Left lung (tissue), 10 donors: ENCODE measurements around the gene PDK3. TPM values are rescaled to one million over a fixed set of nuclear protein-coding genes. Genes with fewer than 3 reads are reported as not detected.

ENCODE experiments used
- ATAC-seq: fragments of 200-7000 bp; cut with Tn5 transposase; one replicate; pipeline ENCODE4 v1.9.1; 2020; ENCODE audit warnings: moderate library complexity
- DNase-seq, 4 donors: peaks; one replicate each; pipeline ENCODE4 v3.0.0-alpha.2; 2013 to 2020
- H3K27ac ChIP-seq, 2 donors: fragments of 200-600 bp; sonication (generic) in 1 of 2; one replicate each; pipeline versions ENCODE4 v1.5.0 to v1.8.0; 2020 to 2021
- H3K27me3 ChIP-seq, 2 donors: fragments of 200-600 bp; sonication (generic) in 1 of 2; one replicate each; pipeline versions ENCODE4 v1.5.0 to v1.8.0; 2020 to 2021
- H3K36me3 ChIP-seq, 2 donors: fragments of 200-600 bp; sonication (generic) in 1 of 2; one replicate each; pipeline versions ENCODE4 v1.5.0 to v1.8.0; 2020 to 2021
- H3K4me1 ChIP-seq, 2 donors: fragments of 200-600 bp; one replicate each; pipeline ENCODE4 v1.8.0; 2021
- H3K4me3 ChIP-seq, 2 donors: fragments of 200-600 bp; sonication (generic) in 1 of 2; one replicate each; pipeline versions ENCODE4 v1.5.0 to v1.8.0; 2020 to 2021; ENCODE audit warnings: mild to moderate bottlenecking in 1 of 2
- H3K9me3 ChIP-seq, 2 donors: fragments of 200-600 bp; sonication (generic) in 1 of 2; one replicate each; pipeline versions ENCODE4 v1.5.0 to v1.8.0; 2020 to 2021
- intact Hi-C, 2 donors: fragments of 100-400 bp; cut with DNase I; formaldehyde crosslinking; loops; one replicate each; pipeline versions ENCODE4 v1.11.2 to v1.14.2; 2022
- polyA plus RNA-seq, 6 donors: library from polyadenylated mRNA; unstranded; fragments of 120-200 nt; gene quantifications; one replicate each; pipeline ENCODE4 v1.2.1, GENCODE V29; 2013; ENCODE audit not compliant: insufficient read length in 6 of 6
- total RNA-seq, 2 donors: library from RNA; stranded (reverse); fragmentation: NEBNext Ultra II Directional; extraction: Animal tissue kit (Norgen Biotek cat#: 25700); gene quantifications; one replicate each; pipeline ENCODE4 v1.2.1, GENCODE V29; 2021
- TF ChIP-seq, protein P1 (sequence below), 2 donors: fragments of 200-600 bp; sonication (generic) in 1 of 2; IDR thresholded peaks; one replicate each; pipeline versions ENCODE4 v1.5.0 to v1.8.0; 2021; ENCODE audit warnings: antibody characterized with exemption in 2 of 2
- donor health status: DM: no; HTN: yes; CAD: no.
- donor health status: DM: no; HTN: no; CAD: no.

The PDK3 gene
- total and polyA plus RNA-seq, 8 donors, result 5.0 to 21.2 (median 7.1) TPM

DNA sequence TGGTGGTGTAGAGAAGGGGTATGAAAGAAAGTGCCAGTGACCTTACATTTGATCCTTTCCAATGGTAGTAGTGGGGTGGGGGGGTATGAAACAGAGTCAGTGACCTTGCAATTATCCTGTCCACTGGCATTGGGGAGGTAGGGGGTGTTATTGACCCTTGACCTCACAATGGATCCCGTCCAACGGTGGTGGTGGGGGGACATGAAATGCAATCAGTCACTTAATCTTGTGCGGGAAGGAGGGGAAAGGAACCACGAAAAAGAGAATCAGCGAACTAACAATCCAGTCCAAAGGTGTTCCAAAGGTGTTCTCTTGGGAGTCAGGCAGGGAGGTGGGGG, 619 bp upstream of the PDK3 start:
- no peak for ATAC-seq
- DNase-seq, result peak in 1 of 4 donors; percentile 3
- no peaks in the 10 kb centered on the region for H3K36me3 ChIP-seq
- H3K9me3 ChIP-seq, result no peaks in the 10 kb centered on the region
- H3K4me3 ChIP-seq, result peak overlapping the region; percentile 45 to 60
- intact Hi-C loops, result no loop called here
- H3K27me3 ChIP-seq, result no peaks in the 10 kb centered on the region
- H3K4me1 ChIP-seq, result peaks cover 0 to 24% of the 10 kb centered on the region in 2 donors
- TF ChIP-seq, protein P1, sequence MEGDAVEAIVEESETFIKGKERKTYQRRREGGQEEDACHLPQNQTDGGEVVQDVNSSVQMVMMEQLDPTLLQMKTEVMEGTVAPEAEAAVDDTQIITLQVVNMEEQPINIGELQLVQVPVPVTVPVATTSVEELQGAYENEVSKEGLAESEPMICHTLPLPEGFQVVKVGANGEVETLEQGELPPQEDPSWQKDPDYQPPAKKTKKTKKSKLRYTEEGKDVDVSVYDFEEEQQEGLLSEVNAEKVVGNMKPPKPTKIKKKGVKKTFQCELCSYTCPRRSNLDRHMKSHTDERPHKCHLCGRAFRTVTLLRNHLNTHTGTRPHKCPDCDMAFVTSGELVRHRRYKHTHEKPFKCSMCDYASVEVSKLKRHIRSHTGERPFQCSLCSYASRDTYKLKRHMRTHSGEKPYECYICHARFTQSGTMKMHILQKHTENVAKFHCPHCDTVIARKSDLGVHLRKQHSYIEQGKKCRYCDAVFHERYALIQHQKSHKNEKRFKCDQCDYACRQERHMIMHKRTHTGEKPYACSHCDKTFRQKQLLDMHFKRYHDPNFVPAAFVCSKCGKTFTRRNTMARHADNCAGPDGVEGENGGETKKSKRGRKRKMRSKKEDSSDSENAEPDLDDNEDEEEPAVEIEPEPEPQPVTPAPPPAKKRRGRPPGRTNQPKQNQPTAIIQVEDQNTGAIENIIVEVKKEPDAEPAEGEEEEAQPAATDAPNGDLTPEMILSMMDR (IDR thresholded peaks at IDR 0.05), result no peak
- peak overlapping the region; percentile 65 to 88 for H3K27ac ChIP-seq

DNA sequence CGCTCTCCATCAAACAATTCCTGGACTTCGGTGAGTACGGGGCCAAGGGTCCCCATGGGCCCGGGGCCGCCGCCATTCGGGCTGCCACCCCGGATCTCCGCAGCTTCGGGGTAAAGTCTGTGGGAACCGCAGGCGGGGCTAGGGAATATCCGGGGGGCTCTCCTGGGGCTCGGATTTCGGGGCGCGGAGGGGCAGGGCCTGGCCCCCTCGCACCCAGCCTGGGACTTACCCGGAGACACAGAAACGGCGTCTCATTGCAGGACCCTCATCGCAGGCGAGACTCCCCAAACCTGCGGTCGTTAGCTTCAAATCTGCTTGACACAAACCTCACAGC, 413 bp downstream of the PDK3 start:
- peaks cover 0 to 24% of the 10 kb centered on the region in 2 donors for H3K4me1 ChIP-seq
- no peaks in the 10 kb centered on the region for H3K9me3 ChIP-seq
- DNase-seq (no peak), ATAC-seq (no peak)
- H3K4me3 ChIP-seq, result peak overlapping the region; percentile 45 to 60
- TF ChIP-seq, protein P1 (IDR thresholded peaks at IDR 0.05), result no peak
- no peaks in the 10 kb centered on the region for H3K36me3 ChIP-seq
- peak overlapping the region; percentile 71 to 88 for H3K27ac ChIP-seq
- H3K27me3 ChIP-seq, result no peaks in the 10 kb centered on the region
- intact Hi-C loops, result no loop called here

DNA sequence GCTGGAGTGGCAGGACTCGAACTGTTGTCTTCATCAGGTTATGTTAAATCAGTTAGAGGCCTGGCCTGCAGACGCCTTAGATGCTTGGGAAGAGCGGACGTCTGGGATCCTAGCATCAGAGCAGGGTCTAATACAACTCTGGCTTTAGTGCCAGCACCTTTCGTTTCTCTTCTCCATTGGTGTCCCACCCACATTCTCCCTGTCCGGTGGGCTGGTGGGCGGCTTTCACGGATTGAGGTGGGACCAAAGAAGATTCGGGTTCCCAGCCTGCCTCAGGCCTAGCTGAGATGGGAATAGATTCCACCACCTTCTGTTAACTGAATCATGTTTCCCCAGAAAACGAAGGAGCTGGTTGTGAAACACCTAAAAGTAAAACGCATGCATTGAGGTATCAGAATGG, 939 bp downstream of the PDK3 start:
- TF ChIP-seq, protein P1 (IDR thresholded peaks at IDR 0.05), result no peak
- Histone ChIP-seq H3K36me3 (no peaks in the 10 kb centered on the region), H3K9me3 (no peaks in the 10 kb centered on the region), H3K4me3 (peak overlapping the region; percentile 45 to 60), H3K27ac (peak overlapping the region in 1 of 2 donors; percentile 88), H3K27me3 (no peaks in the 10 kb centered on the region), H3K4me1 (peaks cover 0 to 24% of the 10 kb centered on the region in 2 donors)
- intact Hi-C loops, result no loop called here
- DNase-seq, result no peak
- ATAC-seq, result no peak

DNA sequence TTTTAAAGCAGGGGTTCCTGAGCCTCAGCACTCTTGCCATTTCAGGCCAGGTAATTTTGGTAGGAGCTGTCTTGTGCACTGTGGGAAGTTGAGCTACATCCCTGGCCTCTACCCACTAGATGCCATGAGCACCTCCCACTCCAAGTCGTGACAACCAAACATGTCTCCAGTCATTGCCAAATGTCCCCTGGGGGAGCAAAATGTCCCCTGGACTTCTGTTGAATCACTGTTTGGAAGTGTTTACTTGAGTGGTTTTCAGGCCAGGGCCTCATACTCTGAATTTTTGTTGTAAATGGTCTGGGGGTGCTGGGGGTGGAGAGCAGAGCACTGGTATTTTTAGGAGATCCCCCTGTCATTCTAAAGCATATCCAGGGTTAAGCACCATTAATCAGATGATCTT, 3.2 kb downstream of the PDK3 start:
- ATAC-seq, result no peak
- TF ChIP-seq, protein P1 (IDR thresholded peaks at IDR 0.05), result no peak
- Histone ChIP-seq H3K4me1 (peaks cover 0 to 24% of the 10 kb centered on the region in 2 donors), H3K4me3 (no peak overlapping the region), H3K27me3 (no peaks in the 10 kb centered on the region), H3K9me3 (no peaks in the 10 kb centered on the region), H3K36me3 (no peaks in the 10 kb centered on the region), H3K27ac (no peak overlapping the region)
- DNase-seq, result no peak
- intact Hi-C loops, result no loop called here

DNA sequence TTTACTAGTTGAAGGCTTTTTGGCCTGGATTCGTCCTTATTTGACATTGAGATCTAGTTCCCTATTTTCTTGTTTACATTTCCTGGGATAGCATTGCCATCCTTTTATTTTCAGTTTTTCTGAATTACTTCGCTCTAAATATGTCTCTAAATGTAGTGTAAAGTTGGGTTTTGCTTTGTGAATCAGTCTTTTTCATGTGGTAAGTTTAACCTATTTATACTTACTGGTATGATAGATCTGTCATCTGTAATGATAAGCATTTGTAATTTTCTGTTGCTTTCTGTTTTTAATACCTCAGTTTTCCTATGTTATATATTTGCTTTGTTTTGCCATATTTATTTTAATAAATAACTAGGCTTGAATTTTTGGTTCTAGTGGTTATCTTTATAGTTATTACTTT, 6.7 kb downstream of the PDK3 start:
- no peaks in the 10 kb centered on the region for H3K36me3 ChIP-seq
- no peak for ATAC-seq
- TF ChIP-seq, protein P1 (IDR thresholded peaks at IDR 0.05), result no peak
- H3K4me3 ChIP-seq, result no peak overlapping the region
- intact Hi-C loops, result no loop called here
- no peaks in the 10 kb centered on the region for H3K27me3 ChIP-seq
- H3K9me3 ChIP-seq, result no peaks in the 10 kb centered on the region
- DNase-seq, result no peak
- peaks cover 0 to 23% of the 10 kb centered on the region in 2 donors for H3K4me1 ChIP-seq
- H3K27ac ChIP-seq, result no peak overlapping the region
